GM10847 (cell line): ENCODE measurements around the gene ZNF280A.

Experiments used
- POLR2A ChIP-seq: IDR thresholded peaks from 2 replicates; pipeline ENCODE4 v1.6.1; 2011; ENCODE audit not compliant: insufficient read length; ENCODE audit errors: extremely low read depth

Gene ZNF280A

DNA sequence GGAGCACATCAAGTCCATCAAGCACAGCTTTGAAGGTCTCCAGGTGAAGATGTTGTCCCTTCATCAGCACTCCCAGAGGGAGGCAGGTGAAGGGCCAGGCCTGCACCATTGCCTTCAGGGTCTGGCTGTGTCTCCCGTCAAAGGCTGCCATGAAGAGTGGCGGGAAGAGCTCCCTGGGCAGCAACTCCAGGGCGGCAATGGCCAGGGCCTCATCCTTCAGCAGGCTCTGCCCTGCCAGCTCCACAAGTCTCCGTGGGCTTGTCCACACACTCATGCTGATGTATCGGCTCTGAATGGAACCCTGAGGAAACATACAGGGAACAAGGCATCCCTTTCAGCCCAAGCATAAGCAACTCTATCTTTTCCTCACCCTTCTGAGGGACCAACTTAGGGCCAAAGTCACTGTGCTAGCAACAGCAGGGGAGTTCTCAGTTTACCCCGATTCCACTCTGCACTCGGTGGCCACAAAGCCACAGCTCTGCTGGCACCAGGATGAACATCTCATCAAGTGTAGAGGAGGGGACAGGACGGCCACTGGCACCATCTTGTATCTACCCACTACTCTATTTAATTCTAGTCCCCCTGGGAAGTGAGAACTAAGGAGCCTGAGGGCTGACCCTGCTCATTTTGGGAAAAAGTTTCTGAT lies 30.8 kb upstream of the ZNF280A start:
- no peak for TF ChIP-seq POLR2A

DNA sequence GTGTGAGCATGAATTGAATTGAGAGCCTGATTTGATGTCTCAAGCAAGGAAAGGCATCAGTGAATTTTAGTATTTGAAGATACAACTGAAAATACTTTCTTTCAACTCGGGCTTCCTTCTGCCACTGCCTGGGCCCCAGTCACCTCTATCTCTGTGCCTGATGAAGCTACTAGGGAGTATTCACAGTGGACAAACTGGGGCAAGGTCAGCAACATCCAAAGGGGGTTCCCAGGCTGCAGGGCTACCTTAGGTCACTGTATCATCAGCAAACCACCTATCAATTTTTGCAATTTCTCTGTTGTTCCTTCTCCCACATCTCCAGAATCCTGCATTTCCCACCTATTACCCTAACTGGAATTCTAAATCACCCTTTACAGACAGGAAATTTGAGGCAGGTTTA lies 28.8 kb upstream of the ZNF280A start:
- no peak for TF ChIP-seq POLR2A

DNA sequence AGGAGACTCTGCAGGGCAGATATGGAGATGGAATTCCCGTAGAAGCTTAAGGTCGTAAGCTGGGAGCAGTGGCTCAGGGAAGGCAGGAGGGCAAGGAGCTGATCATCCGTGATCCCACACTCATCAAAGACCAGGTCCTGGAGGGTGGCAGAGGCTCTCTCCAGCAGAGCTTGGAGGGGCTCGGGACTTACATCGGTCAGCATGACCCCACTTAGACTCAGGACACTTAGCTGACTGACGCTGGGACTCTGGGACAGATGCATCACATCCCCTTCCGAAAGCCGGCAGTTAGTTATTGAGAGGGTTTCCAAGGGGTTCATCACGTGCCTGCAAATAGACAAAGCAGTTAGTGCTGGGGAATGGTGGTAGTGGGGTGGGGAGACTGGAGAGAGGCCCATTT lies 28.2 kb upstream of the ZNF280A start:
- TF ChIP-seq POLR2A, result no peak

DNA sequence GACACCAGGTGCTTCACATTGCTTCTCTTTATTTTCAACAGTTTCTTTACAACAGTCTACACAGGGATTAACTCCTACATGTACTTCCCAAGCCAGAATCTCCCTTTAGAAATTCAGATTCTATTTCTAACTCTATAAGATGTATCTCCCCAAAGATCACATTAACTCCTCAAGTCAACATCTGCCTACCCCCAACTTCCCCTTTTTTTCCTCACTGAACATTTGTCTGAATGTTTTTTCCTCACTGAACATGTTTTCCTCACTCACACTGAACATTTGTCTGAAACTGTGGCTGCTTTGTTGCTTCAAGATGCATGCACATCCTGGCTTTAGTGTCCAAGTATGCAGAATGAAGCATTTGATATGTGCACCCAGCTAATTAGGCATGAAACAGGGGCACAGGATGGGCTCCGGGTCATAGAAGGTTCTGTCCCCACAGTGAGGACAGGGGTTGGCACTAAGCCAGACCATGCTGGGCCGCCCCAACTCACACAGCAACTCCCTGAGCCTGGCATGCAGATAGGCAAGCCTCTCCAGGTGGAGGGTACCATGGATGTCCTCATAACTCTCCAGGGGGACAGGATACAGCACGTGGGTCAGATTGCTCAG lies 27.7 kb upstream of the ZNF280A start:
- TF ChIP-seq POLR2A, result no peak

DNA sequence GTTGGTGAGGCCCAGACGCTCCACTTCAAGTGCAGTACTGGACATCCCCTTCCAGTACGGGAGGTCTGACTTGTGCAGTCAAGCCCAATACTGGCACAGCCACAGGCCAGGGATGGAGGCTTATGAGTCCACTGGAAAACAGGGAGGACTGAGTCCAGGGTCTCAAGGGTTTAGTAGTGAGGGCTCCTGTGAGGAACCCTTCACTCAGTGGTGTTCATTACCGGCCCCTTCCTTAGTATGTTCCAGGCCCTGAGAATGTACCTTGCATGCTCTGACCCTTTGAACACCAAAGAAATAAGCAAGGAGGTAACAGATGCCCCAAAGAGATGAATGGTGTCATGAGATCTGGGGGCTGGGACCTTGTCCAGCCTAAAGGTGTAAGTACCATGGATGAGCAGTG lies 27.2 kb upstream of the ZNF280A start:
- no peak for TF ChIP-seq POLR2A

DNA sequence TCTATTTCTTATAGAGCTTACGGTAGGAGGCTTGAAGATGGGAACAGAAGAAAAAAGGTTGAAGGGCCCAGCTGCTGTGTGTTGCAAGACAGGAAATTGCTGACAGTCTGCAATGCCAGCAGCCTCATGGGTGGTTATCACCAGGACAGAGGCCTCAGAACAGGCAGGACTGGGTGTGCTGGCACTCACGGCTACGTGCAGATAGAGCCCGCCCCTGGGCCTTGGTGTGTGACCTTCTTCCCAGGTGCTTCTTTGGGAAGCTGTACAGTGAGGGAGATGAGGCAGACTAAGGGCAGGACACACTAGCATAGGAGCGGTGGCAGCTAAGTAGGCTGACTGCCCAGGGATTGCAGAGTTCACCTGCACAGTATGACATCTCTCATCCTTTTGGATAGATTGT lies 26.4 kb upstream of the ZNF280A start:
- TF ChIP-seq POLR2A, result no peak

DNA sequence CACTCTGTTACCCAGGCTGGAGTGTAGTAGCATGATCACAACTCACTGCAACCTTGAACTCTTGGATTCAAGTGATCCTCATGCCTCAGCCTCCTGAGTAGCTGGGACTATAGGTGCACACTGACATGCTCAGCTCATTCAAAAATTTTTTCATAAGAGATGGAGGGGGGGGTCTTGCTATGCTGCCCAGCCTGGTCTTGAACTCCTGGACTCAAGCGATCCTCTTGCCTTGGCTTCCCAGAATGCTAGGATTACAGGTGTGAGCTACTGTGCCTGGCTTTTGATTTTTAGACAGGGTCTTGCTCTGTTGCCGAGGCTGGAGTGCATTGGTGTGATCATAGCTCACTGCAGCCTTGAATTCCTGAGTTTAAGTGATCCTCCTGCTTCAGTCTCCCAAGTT lies 25.0 kb upstream of the ZNF280A start:
- no peak for TF ChIP-seq POLR2A

DNA sequence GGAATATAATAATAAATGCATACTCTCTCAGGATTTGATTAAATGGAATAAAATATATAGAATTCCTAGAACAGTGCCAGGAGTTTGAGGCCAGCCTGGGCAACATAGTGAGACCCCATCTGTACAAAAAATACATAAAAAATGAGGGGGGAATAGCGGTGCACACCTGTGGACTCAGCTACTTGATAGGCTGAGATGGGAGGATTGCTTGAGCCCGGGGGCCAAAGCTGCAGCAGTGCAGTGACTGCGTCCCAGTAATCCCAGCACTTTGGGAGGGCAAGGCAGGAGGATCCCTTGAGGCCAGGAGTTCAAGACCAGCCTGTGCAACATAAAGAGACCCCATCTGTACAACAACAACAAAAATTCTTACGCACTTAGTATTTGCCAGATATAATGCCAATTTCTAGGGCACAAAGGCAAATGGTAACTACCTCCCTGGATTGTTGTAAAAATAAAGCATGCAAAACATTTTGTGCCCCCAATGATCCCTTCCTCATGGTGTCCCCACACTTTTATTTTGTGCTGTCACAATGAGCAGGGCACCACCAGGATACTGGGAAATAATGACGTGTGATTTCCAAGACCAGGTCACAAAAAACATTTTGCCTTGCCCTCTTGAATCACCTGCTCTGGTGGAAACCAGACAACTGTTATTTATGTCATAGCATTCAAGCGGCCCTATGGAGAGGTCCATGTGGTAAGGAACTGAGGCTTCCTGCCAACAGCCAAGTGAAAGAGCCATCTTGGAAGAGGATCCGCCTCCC lies 18.3 kb upstream of the ZNF280A start:
- no peak for TF ChIP-seq POLR2A

DNA sequence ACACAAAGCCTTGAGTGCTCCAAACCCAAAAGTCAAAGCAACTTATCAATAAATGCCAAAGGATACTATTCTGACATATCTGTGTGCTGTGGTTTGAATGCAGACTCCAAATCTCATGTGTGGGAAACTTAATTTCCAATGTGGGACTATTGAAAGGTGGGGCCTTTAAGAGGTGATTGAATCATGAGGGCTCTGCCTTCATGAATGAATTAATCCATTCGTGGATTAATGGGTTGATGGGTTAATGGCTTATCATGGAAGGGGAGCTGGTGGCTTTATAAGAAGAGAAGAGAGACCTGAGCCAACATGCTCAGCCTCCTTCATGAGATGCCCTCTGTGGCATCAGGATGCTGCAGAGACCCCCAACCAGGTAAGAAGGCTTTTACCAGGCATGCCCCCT lies 16.8 kb upstream of the ZNF280A start:
- no peak for TF ChIP-seq POLR2A

DNA sequence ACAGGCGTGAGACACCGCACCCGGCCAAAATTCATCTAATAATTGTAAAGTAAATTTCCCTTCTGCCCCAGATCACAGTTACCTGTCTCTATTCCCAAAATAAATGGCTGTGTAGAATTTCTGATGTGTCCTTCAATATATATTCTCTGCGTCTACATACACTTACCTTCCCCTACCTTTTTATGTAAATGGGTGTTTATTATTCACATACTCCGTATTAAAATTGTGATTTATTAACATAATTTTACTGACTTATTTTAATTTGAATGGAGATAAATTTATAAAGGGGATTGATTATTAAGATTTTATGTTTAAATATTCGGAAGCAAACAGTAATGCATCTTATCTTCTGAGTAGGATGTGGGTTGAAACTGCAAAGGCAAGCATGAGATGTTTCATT lies 16.4 kb upstream of the ZNF280A start:
- no peak for TF ChIP-seq POLR2A

DNA sequence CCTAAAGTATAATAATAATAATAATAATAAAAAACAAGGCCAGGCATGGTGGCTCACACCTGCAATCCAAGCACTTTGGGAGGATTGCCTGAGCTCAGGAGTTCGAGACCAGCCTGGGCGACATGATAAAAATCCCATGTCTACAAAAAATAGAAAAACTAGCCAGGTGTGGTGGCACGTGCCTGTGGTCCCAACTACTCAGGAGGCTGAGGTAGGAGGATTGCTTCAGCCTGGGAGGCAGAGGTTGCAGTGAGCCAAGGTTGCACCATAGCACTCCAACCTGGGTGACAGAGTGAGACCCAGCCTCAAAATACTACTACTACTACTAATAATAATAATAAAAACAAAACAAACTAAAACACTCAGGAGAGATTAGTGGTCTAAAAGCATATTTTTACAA lies 15.6 kb upstream of the ZNF280A start:
- TF ChIP-seq POLR2A, result no peak

DNA sequence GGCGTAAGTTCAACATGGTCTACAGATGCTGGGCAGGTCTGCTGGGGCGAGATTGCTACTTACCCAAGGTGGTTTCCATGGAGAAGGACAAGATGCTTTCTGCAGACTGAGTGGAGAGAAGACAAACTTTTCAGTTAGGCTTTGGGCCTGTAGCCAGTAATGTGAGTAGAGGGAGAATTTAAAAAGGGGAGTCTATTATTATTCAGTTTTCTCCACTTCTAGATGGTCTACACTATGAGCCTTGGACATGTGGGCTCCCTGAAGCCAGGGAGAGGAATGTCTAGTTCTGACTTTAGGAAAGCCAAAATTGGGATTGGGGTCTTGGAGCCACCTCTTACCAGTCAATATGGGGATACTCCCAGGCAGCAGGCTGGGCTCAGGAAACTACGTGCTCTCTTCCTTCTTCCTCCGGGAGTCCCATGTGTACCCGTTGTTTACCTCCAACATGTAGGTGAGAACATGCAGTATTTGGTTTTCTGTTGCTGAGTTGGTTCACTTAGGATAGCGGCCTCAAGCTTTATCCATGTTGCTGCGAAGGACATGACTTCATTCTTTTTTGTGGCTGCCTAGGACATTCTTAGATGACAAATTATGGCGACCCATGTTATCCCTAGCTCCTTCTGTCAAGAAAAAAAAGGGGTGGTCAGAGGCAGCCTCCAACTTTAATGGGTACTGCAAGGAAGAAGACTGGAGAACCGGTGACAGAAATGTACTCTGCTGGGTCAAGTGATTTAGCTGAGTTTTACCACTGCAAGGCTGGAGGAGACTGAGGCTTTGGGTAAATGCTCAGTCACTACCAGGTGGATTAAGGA lies 14.7 kb upstream of the ZNF280A start:
- TF ChIP-seq POLR2A, result no peak

DNA sequence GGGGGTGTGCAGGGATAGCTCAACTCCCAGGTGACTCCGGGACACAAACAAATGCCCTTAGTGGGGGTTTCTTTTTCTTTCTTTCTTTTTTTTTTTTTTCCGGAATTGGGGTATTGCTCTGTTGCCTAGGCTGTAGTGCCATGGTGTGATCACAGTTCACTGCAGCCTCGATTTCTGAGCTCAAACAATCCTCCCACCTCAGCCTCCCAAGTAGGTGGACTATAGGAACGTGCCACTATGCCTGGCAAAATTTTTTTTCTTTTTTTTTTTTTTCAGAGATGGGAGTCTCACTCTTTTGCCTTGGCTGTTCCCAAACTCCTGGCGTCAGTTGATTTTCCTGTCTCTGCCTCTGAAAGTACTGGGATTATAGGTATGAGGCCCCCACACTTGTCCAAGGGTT lies 13.8 kb upstream of the ZNF280A start:
- TF ChIP-seq POLR2A, result no peak

DNA sequence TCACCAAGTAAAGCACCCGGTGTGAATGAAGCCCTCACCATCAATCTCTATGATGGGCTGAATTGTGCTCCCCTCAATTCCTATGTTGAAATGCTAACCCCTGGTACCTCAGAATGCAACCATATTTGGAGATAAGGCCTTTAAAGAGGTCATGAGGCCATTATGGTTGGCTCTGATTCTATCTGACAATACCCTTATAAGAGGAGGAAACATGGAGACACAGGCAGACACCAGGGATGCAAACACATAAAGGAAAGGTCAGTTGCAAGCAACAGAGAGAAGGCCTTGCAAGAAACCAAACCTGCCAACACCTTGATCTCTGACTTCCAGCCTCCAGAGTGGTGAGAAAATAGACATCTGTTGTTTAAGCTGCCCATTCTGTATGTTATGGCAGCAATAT lies 13.3 kb upstream of the ZNF280A start:
- no peak for TF ChIP-seq POLR2A

DNA sequence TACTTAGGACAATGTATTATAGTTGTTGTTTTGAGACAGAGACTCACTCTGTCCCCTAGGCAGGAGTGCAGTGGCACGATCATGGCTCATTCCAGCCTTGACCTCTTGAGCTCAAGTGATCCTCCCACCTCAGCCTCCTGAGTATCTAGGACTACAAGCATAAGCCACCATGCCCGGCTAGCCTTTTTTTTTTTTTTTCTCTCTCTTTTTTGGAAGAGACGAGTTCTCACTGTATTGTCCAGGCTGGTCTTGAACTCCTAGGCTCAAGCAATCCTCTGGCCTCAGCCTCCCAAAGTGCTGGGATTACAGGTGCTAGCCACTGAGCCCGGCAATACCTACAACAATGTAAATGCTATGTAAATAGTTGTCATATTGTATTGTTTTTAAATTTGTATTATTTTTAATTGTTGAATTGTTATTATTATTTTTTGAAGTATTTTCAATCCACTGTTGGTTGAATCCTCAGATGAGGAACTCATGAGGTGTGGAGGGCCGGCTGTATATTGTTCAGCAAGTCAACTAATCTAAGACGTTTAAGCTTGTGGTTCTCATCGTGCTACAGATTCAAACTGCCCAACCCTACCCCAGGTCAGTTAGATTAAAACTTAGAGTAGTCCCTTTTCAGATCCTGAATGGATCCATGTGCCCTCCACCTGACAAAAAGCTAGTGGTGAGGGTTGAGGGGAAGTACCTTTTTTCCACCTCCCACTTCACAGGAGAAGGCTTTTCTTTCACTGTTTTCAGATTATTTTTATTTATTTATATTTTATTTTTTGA lies 11.9 kb upstream of the ZNF280A start:
- no peak for TF ChIP-seq POLR2A
